LNCaP clone FGC (cell line): ENCODE measurements around the gene NOTCH1.

ENCODE experiments used
- DNase-seq: peaks from one replicate; pipeline ENCODE4 v3.0.0-alpha.2; 2011; ENCODE audit warnings: low read depth
- H3K4me3 ChIP-seq: 2 replicates; pipeline ENCODE4 v1.5.1; 2011; ENCODE audit warnings: mild to moderate bottlenecking, low read depth, low read length, control low read depth
- TF ChIP-seq, protein P1 (sequence below): IDR thresholded peaks from 2 replicates; pipeline ENCODE4 v1.5.1; 2012; ENCODE audit warnings: mild to moderate bottlenecking; ENCODE audit not compliant: control insufficient read depth, insufficient read depth; ENCODE audit errors: extremely low read depth

NOTCH1 gene

DNA sequence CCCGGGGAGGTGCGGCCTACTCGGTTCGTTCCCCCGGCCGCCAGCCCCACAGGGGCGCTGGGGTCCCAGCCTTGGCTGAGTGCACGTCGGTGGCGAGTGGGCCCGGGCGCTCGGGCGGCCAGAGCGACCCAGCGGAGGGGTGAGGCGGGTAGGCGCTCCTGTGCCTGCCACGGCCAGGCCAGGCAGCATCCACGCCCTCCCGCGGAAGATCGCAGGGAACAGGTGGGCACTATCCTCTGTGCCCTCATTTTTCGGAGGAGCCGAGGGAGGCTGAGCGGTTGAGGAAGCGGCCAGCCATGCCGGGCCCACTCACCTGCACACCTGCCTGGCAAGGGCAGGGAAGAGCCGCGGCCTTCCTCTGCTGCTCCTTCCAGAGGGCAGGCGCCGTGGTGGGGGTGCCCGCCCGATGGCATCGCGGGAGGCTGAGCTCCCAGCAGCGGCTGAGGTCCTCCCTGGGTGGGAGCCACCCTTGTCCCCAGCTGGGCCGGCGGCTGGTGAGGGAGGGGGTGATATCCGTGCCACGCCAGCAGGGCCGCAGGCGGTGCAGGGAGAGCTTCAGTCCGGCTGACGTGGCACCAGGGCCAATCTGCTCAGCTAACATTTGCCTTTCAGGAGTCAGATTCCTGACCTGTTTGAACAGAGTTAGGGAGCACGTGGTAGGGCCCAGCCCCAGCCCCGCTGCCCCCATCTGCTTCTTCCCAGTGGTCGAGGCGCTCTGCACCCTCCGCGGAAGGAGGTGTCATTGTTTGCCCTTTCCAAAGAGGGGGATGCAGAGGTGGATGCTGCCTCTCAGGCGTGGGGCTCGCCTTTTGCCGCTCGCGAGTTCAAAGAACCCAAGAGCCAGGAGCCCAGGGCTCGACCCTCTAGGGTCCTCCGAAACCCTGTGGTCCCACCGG, 61.4 kb downstream of the NOTCH1 start:
- DNase-seq: peak; percentile 30
- H3K4me3 ChIP-seq: peak overlapping the region; percentile 69
- TF ChIP-seq, protein P1, sequence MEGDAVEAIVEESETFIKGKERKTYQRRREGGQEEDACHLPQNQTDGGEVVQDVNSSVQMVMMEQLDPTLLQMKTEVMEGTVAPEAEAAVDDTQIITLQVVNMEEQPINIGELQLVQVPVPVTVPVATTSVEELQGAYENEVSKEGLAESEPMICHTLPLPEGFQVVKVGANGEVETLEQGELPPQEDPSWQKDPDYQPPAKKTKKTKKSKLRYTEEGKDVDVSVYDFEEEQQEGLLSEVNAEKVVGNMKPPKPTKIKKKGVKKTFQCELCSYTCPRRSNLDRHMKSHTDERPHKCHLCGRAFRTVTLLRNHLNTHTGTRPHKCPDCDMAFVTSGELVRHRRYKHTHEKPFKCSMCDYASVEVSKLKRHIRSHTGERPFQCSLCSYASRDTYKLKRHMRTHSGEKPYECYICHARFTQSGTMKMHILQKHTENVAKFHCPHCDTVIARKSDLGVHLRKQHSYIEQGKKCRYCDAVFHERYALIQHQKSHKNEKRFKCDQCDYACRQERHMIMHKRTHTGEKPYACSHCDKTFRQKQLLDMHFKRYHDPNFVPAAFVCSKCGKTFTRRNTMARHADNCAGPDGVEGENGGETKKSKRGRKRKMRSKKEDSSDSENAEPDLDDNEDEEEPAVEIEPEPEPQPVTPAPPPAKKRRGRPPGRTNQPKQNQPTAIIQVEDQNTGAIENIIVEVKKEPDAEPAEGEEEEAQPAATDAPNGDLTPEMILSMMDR: no peak

DNA sequence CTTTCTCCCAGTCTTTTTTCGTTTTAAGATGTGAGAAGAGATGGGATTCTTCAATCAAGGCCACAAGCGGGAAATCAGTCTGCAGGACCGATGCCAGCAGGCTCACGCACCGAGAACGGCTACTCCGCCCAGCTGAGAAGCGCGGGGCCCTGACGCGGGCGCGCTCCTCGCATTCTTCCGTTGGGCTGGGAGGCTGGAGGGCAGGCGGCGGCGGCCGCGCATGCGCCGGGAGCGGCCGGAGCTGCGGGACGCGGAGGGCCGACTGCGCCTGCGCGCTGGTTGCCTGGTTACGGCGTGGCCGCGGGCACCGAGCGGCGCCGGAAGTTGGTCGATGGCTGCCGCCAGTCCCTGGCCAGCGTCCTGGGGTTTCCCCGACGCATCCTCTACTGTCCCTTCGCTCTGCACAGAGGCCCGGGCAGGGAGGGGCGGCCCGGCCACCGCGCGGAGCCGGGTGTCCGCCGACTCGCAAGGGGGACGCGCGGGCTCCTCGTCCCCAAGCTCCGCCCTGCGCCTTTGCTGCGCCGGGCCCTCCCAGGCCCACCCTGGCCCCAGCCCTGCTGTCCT, 62.2 kb downstream of the NOTCH1 start:
- H3K4me3 ChIP-seq: peak overlapping the region; percentile 69
- TF ChIP-seq, protein P1: no peak
- DNase-seq: peak; percentile 37

DNA sequence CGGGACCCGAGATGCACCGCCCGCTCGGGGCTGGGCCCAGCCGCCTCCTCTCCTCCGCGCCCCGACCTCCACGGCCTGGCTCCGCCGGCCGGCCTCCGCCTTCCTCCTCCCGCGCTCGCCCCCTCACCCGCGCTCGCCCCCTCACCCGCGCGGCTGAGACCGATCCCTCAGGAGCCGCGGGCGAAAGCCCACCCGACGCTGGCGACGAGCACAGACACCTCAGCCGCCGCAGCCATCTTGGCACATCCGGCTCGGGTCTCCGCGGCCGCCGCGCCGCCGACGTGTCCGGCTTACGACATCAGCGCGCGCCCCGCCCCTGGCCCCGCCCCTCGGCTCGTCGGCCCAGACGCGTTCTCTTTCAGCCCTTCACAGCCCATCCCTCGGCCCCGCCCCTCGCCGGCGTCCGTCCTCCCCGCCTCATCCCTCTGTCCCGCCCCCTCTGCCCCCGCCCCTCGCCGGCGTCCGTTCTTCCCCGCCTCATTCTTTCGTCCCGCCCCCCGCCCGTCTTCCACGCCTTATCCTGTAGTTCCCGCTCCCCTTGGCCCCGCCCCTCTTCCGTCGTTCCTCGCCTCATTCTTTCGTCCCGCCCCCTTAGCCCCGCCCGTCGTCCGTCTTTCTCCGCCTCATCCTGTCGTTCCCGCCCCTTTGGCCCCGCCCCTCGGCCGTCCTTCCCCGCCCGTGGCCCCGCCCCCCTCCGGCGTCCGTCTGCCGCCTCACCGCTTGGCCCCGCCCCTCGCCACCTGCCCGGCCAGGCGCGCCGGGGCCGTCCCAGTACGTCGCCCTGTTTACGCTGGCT, 62.9 kb downstream of the NOTCH1 start, which contains the start of gene SEC16A:
SEC16A (minus strand) TSS at position 248 of the 796 bp plus-strand sequence. CDS start 5,425 bp downstream, outside the sequence.
- H3K4me3 ChIP-seq: peak within 1 kb of the TSS; percentile 92
- TF ChIP-seq, protein P1: no peak
- DNase-seq: peak; percentile 84

DNA sequence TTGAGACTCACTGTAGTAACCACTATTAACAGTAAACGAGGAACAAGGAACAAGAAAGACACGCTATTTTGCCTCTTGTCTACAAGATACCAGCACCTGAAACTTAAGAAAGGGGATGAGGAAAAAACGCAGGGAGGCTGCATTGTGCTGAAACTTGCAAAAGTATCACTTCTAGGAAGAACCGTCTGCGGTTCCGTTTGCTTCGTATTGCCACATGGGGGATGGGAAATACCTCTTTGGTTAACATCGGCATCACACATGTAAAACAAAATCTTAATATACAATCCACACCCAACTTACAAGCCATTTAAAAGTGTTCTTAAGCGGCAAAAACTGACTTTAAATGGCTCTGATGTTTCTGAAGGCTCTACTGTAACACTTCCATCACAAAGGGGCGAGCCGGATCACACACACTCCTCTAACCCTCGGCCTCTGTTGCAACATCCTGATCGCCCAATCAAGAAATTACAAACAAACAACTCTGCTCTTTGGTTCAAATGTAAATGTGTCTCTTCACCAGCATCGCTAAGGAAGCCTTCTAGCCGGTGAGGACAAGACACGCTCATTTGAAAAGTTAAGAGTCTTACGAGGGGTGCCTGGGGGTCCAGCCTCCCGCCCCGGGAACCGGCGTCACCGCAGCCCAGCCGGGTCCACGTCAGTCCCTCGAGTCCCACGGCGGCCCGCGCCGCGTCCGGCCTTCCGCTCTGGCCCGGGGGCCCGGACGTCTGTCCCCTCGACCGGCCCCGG, 63.6 kb downstream of the NOTCH1 start:
- DNase-seq: no peak
- peak overlapping the region; percentile 92 for H3K4me3 ChIP-seq

DNA sequence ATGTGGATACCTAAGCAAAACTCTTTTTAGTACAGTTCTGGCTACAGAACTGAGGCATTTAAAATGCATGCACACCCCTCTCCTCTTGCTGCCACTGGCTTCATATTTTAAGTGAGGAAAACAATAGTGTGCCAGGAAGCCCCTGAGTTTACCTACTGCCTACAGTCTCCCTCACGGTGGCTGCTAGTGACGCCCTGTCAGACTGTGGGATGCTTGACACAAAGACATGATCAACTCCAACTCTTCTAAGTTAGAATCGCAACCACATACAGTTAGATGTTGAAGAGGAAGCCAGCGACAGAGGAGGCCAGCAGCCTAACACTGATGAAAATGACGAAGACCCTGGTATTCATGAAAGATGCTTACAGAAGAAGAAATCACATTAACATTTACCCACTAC, 64.3 kb downstream of the NOTCH1 start:
- H3K4me3 ChIP-seq: peak overlapping the region; percentile 92
- TF ChIP-seq, protein P1: no peak
- DNase-seq: no peak

More for the DNA sequence above, 63.6 kb downstream of the NOTCH1 start:
- TF ChIP-seq, protein P1: no peak
